Left hindlimb (tissue), 1 donor: ENCODE measurements around the gene EVI2B.
"Not testable (repeated sequence)": the region's sequence is repeated elsewhere in the genome, so short reads cannot be mapped to it uniquely, and the experiment has no call there.

Experiments
- DNase-seq: peaks from one replicate; pipeline ENCODE4 v3.0.0-alpha.2; 2018

The EVI2B gene

GRCh38 chr17:31266042-31266441 lies 47.8 kb downstream of the EVI2B start:
- DNase-seq = no peak

GRCh38 chr17:31262923-31263322 lies 50.9 kb downstream of the EVI2B start:
- not testable (repeated sequence) for DNase-seq

GRCh38 chr17:31261601-31262000 lies 52.3 kb downstream of the EVI2B start:
- no peak for DNase-seq

- no peak for DNase-seq
Observed at GRCh38 chr17:31260151-31260550, 53.7 kb downstream of the EVI2B start.

- no peak for DNase-seq
Observed at GRCh38 chr17:31256936-31257335, 56.9 kb downstream of the EVI2B start.

GRCh38 chr17:31254654-31255053 lies 59.2 kb downstream of the EVI2B start:
- DNase-seq = no peak
